H9 (cell line): ENCODE results near the gene STAB2. TPM values are rescaled to one million over a fixed set of nuclear protein-coding genes. Genes with fewer than 3 reads are reported as not detected.

Source experiments
- DNase-seq: peaks from one replicate; pipeline ENCODE4 v3.0.0-alpha.2; 2017
- H2AFZ ChIP-seq: one replicate; pipeline ENCODE4 v1.6.1; 2013; ENCODE audit warnings: mild to moderate bottlenecking, low read length, control low read depth, moderate library complexity
- H2AK5ac ChIP-seq: 2 replicates; pipeline ENCODE4 v1.6.1; 2013; ENCODE audit warnings: low read length, control low read depth, mixed read lengths; ENCODE audit not compliant: insufficient read length
- H2BK120ac ChIP-seq: one replicate; pipeline ENCODE4 v1.6.1; 2013; ENCODE audit warnings: low read depth, mild to moderate bottlenecking, low read length, control low read depth, inconsistent platforms; ENCODE audit not compliant: poor library complexity, severe bottlenecking
- H2BK12ac ChIP-seq: 2 replicates; pipeline ENCODE4 v1.6.1; 2013; ENCODE audit warnings: low read length, control low read depth, mixed read lengths, low read depth; ENCODE audit not compliant: insufficient read length
- H2BK15ac ChIP-seq: 2 replicates; pipeline ENCODE4 v1.6.1; 2013; ENCODE audit warnings: low read depth, low read length, control low read depth
- H2BK20ac ChIP-seq: one replicate; pipeline ENCODE4 v1.6.1; 2013; ENCODE audit warnings: low read depth, mild to moderate bottlenecking, low read length, control low read depth, inconsistent platforms; ENCODE audit not compliant: poor library complexity, severe bottlenecking
- H2BK5ac ChIP-seq: 2 replicates; pipeline ENCODE4 v1.6.1; 2013; ENCODE audit warnings: low read length, control low read depth, mixed read lengths; ENCODE audit not compliant: insufficient read length
- H3K14ac ChIP-seq: 2 replicates; pipeline ENCODE4 v1.6.1; 2013; ENCODE audit warnings: low read length, control low read depth; ENCODE audit not compliant: insufficient read depth
- H3K18ac ChIP-seq: 2 replicates; pipeline ENCODE4 v1.6.1; 2013; ENCODE audit warnings: low read depth, mild to moderate bottlenecking, mixed read lengths, low read length, control low read depth; ENCODE audit not compliant: insufficient read length
- H3K23ac ChIP-seq: 2 replicates; pipeline ENCODE4 v1.6.1; 2013; ENCODE audit warnings: low read length, control low read depth, mixed read lengths, low read depth; ENCODE audit not compliant: insufficient read length
- H3K23me2 ChIP-seq: 2 replicates; pipeline ENCODE4 v1.6.1; 2013; ENCODE audit warnings: low read depth, mild to moderate bottlenecking, mixed read lengths, low read length, control low read depth; ENCODE audit not compliant: insufficient read length, poor library complexity, severe bottlenecking
- H3K27ac ChIP-seq: 2 replicates; pipeline ENCODE4 v1.5.1; 2013; ENCODE audit warnings: low read length, control low read depth, mixed read lengths, low read depth; ENCODE audit not compliant: insufficient read length
- H3K27me3 ChIP-seq: 2 replicates; pipeline ENCODE4 v1.6.1; 2013; ENCODE audit warnings: low read length, control low read depth, inconsistent platforms; ENCODE audit not compliant: insufficient read depth
- H3K4ac ChIP-seq: 2 replicates; pipeline ENCODE4 v1.6.1; 2013; ENCODE audit warnings: low read depth, mild to moderate bottlenecking, control low read depth, inconsistent platforms, low read length, moderate library complexity
- H3K4me1 ChIP-seq: 2 replicates; pipeline ENCODE4 v1.6.1; 2013; ENCODE audit warnings: low read length, control low read depth, inconsistent platforms; ENCODE audit not compliant: insufficient read depth
- H3K4me2 ChIP-seq: 2 replicates; pipeline ENCODE4 v1.6.1; 2013; ENCODE audit warnings: low read length, control low read depth, mixed read lengths; ENCODE audit not compliant: insufficient read length, insufficient read depth
- H3K56ac ChIP-seq: 2 replicates; pipeline ENCODE4 v1.6.1; 2013; ENCODE audit warnings: low read depth, mild to moderate bottlenecking, mixed read lengths, low read length, control low read depth; ENCODE audit not compliant: insufficient read length
- H3K79me1 ChIP-seq: 2 replicates; pipeline ENCODE4 v1.6.1; 2013; ENCODE audit warnings: low read depth, mild to moderate bottlenecking, moderate library complexity, low read length, control low read depth, inconsistent platforms; ENCODE audit not compliant: insufficient read depth, poor library complexity, severe bottlenecking
- H3K79me2 ChIP-seq: 2 replicates; pipeline ENCODE4 v1.6.1; 2013; ENCODE audit warnings: low read length, control low read depth, inconsistent platforms; ENCODE audit not compliant: insufficient read depth
- H3K9ac ChIP-seq: 2 replicates; pipeline ENCODE4 v1.6.1; 2013; ENCODE audit warnings: low read length, control low read depth, mixed read lengths; ENCODE audit not compliant: insufficient read length; ENCODE audit errors: extremely low read depth
- H3K9me3 ChIP-seq: one replicate; pipeline ENCODE4 v1.6.1; 2013; ENCODE audit warnings: low read depth, low read length, inconsistent platforms; ENCODE audit not compliant: control insufficient read depth
- H3T11ph ChIP-seq: one replicate; pipeline ENCODE4 v1.6.1; 2013; ENCODE audit warnings: mild to moderate bottlenecking, low read length, control low read depth, inconsistent platforms
- H4K20me1 ChIP-seq: one replicate; pipeline ENCODE4 v1.6.1; 2013; ENCODE audit not compliant: control insufficient read depth, insufficient read length, insufficient read depth
- H4K5ac ChIP-seq: 2 replicates; pipeline ENCODE4 v1.6.1; 2013; ENCODE audit warnings: low read depth, mild to moderate bottlenecking, mixed read lengths, low read length, control low read depth; ENCODE audit not compliant: insufficient read length
- H4K8ac ChIP-seq: replicated peaks from 2 replicates; pipeline ENCODE4 v1.6.1; 2013; ENCODE audit warnings: low read length, control low read depth, mixed read lengths, low read depth; ENCODE audit not compliant: insufficient read length
- H4K91ac ChIP-seq: 2 replicates; pipeline ENCODE4 v1.6.1; 2013; ENCODE audit warnings: low read depth, mild to moderate bottlenecking, moderate library complexity, mixed read lengths, low read length, control low read depth; ENCODE audit not compliant: insufficient read length
- H3K27ac Mint-ChIP-seq, 3 experiments: 2 replicates in 2 of 3; 3 replicates in 1 of 3; pipeline ENCODE4 v1.8.0; 2020 to 2021; ENCODE audit warnings: mixed read lengths in 3 of 3, mild to moderate bottlenecking in 1 of 3, moderate library complexity in 1 of 3
- H3K27me3 Mint-ChIP-seq: 2 replicates; pipeline ENCODE4 v1.8.0; 2021; ENCODE audit warnings: low read depth, mild to moderate bottlenecking, moderate library complexity, mixed read lengths
- H3K36me3 Mint-ChIP-seq, 3 experiments: 2 replicates in 2 of 3; 3 replicates in 1 of 3; pipeline ENCODE4 v1.8.0; 2020 to 2021; ENCODE audit warnings: low read depth in 3 of 3, mixed read lengths in 3 of 3; ENCODE audit not compliant: insufficient read depth in 1 of 3
- H3K4me1 Mint-ChIP-seq, 2 experiments: 2 replicates each; pipeline ENCODE4 v1.8.0; 2020; ENCODE audit warnings: mixed read lengths in 2 of 2
- H3K4me3 Mint-ChIP-seq, 2 experiments: 2 replicates in 1 of 2; 3 replicates in 1 of 2; pipeline ENCODE4 v1.8.0; 2020 to 2021; ENCODE audit warnings: mild to moderate bottlenecking in 2 of 2, mixed read lengths in 2 of 2, moderate library complexity in 1 of 2
- H3K9me3 Mint-ChIP-seq, 2 experiments: 2 replicates in 1 of 2; 3 replicates in 1 of 2; pipeline ENCODE4 v1.8.0; 2020; ENCODE audit warnings: mild to moderate bottlenecking in 2 of 2, mixed read lengths in 2 of 2, moderate library complexity in 1 of 2
- WGBS: extraction: QIAGEN DNeasy Blood & Tissue Kit; methylation state at CpG from one replicate; pipeline ENCODE4 v1.1.7; 2013; ENCODE audit warnings: missing lambda C conversion rate, low lambda C conversion rate, mixed read lengths; ENCODE audit not compliant: insufficient read length; ENCODE audit errors: extremely low coverage; 5-methylcytosine and 5-hydroxymethylcytosine counted together
- total RNA-seq: library from RNA; stranded (reverse); gene quantifications from 2 replicates; pipeline ENCODE4 v1.2.1, GENCODE V29; 2021
- TF ChIP-seq, protein P1 (sequence below): fragments of 200-600 bp; sonication (generic); conservative IDR thresholded peaks from 3 replicates; pipeline ENCODE4 v1.8.0; 2021; ENCODE audit warnings: antibody characterized with exemption, mild to moderate bottlenecking

Gene STAB2
- total RNA-seq, 1 experiment from 2014 or later: 0.02 TPM

GRCh38 chr12:103569278-103569677 is 17.8 kb upstream of the STAB2 start:
- TF ChIP-seq, protein P1, sequence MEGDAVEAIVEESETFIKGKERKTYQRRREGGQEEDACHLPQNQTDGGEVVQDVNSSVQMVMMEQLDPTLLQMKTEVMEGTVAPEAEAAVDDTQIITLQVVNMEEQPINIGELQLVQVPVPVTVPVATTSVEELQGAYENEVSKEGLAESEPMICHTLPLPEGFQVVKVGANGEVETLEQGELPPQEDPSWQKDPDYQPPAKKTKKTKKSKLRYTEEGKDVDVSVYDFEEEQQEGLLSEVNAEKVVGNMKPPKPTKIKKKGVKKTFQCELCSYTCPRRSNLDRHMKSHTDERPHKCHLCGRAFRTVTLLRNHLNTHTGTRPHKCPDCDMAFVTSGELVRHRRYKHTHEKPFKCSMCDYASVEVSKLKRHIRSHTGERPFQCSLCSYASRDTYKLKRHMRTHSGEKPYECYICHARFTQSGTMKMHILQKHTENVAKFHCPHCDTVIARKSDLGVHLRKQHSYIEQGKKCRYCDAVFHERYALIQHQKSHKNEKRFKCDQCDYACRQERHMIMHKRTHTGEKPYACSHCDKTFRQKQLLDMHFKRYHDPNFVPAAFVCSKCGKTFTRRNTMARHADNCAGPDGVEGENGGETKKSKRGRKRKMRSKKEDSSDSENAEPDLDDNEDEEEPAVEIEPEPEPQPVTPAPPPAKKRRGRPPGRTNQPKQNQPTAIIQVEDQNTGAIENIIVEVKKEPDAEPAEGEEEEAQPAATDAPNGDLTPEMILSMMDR: no peak
- Histone ChIP-seq H3K79me1 (no peaks in the 10 kb centered on the region), H2AK5ac (no peak overlapping the region), H4K20me1 (no peaks in the 10 kb centered on the region), H3K79me2 (no peaks in the 10 kb centered on the region), H3K23ac (no peak overlapping the region), H4K8ac (no peak overlapping the region), H4K91ac (no peak overlapping the region), H3K9me3 (no peaks in the 10 kb centered on the region), H2BK5ac (no peak overlapping the region), H2AFZ (no peak overlapping the region), H3K4ac (no peak overlapping the region), H3K14ac (no peak overlapping the region), H3K4me2 (no peak overlapping the region), H3K27ac (no peak overlapping the region), H3K27me3 (no peaks in the 10 kb centered on the region), H3K18ac (no peak overlapping the region), H2BK20ac (no peak overlapping the region), H2BK12ac (no peak overlapping the region), H2BK120ac (no peak overlapping the region), H3T11ph (no peak overlapping the region), H3K56ac (no peak overlapping the region), H2BK15ac (no peak overlapping the region), H3K23me2 (peaks cover 5% of the 10 kb centered on the region), H3K9ac (no peak overlapping the region), H4K5ac (no peak overlapping the region), H3K4me1 (no peaks in the 10 kb centered on the region)
- Mint-ChIP-seq H3K4me1 (peaks cover 7 to 11% of the 10 kb centered on the region in 2 experiments), H3K4me3 (no peak overlapping the region), H3K27me3 (peaks cover 27% of the 10 kb centered on the region), H3K9me3 (peaks cover 20 to 24% of the 10 kb centered on the region in 2 experiments), H3K36me3 (peaks cover 0 to 17% (median 0%) of the 10 kb centered on the region in 3 experiments; a peak in 2 of 7 replicates), H3K27ac (no peak overlapping the region)
- WGBS: no CpG with 5 or more reads among the region's 1 CpG
- no peak for DNase-seq
